UCSD-AML1 (cell line): ENCODE results near the gene RPP30.

ENCODE experiments used
- DNase-seq: peaks from one replicate; lab custom pipeline; 2025; ENCODE audit not compliant: unreplicated experiment; lab: John Stamatoyannopoulos, UW

RPP30 gene

DNA sequence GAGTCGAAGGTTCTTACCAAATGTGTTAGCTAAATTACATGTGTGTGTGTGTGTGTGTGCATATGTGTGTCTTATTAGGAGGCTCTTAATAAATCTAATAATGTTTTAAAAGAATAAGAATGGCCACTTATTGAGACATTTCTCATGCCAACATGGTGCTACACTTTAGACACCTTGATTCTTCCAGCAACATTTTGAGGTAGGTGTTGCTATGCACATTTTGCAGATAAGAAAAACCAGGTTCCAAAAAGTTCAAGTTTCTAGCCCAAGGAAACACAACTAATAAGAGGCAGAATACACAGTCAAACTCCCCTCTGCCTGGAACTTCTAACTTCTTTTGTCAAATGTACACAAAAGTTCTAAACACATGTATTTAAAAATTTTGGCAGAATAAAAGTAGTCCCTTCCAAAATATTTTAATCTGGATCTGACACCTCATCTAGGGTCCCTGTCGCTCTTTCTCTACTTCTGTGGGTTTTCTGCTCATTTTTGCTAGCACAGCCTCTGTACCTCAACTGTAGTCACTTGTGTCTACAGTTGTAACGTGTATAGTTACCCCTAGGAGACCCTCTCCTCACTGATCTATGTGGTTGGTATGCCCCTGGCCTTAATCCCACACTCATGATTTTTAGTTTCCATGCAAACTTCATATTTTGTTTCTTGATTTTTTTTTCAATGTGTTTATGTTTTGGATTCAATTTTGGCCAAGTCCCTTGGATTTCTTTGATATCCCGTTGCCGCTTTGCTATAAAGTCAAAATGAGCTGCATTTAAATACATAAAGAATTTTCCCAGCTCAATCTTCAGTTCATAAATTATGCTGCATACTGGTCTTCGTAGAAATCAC is 44.8 kb downstream of the RPP30 start:
- DNase-seq, result no peak

DNA sequence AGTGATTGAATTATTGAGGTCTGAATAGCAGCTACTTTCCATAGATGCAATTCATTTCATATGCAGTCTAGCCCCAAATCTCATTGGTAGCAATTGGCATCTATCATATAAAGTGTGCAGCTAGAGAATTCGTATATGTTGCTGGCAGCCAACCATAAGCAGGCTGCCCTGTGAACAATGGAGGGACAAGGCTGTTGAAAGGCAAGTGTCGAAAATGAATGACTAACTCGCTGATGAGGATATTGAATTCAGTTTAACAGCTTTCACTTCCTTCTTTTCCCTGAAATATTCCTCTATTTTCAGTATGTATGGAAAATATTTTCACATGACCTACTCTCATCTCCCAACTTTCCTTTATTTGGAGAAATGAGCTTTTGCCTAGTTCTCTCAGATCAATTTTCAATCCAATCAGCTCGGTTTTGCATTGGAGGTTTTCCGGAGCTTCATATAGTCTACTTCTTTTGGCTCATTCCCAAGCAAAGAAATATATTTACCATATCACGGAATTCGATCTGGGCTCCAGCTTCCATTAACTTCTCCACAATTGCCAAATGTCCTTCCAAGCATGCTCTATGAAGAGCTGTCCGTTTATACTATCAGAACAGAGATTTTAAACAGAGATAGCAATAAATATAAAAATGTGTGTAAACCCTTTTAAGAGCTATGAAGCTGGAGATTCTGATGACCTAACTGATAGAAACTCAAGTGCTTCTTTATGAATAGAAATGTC is 45.6 kb downstream of the RPP30 start:
- no peak for DNase-seq

DNA sequence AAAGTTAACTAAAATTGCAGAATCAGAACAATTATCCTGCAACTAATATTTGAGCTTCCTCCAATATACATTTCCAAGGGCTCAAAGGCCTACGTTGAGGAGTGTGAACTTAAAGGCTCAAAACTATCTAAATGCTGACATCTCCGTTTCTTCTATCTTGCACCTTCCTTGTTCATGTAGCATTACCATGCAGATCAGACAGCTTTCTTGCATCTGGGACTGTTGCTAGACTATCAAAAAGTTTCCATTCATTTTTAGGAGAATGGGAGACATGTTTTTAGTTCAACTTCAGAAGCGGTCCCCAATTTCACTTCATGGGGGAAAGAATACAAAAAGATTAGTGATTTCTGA is 46.2 kb downstream of the RPP30 start:
- DNase-seq, result no peak

DNA sequence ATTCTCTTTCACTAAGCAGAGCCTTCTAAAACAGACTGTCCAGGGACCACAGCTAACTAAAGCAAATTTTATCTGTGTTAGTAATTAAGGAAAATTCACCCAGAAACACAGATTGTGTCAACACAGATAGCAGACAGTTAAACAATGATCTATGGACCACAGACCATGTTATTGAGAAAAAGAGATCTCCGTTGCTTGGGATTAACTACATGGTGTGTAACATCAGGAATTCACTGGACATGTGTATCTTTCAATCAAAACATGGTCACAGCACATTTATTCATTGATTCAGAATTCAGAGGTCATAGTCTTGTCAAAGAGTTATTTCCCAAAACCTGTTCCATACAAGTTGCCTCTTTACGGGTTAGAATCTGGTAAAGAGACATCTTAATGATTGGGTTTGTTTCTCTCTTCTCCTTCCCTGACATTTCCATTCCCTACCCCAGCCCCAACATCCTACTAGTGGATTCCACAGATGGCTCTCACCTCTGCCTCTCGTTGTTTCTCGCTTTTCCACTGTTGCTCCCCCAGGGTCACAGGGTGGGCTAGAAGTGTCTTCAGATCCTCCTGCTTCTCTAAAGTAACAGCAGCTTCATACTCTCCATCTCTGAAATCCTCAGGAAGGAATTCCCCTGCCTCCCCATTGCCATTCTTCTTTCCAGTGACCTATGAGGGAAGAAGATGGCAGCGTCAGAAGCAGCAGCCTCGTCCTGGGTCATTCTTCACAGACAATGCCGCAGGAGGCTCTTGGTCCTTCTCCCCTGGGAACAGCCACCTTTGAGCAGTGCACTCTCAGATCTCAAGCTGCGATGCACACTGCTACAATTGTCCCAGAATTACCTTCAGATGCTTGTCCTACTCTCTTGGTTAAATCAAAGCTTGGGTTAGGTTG is 48.2 kb downstream of the RPP30 start:
- DNase-seq, result no peak

DNA sequence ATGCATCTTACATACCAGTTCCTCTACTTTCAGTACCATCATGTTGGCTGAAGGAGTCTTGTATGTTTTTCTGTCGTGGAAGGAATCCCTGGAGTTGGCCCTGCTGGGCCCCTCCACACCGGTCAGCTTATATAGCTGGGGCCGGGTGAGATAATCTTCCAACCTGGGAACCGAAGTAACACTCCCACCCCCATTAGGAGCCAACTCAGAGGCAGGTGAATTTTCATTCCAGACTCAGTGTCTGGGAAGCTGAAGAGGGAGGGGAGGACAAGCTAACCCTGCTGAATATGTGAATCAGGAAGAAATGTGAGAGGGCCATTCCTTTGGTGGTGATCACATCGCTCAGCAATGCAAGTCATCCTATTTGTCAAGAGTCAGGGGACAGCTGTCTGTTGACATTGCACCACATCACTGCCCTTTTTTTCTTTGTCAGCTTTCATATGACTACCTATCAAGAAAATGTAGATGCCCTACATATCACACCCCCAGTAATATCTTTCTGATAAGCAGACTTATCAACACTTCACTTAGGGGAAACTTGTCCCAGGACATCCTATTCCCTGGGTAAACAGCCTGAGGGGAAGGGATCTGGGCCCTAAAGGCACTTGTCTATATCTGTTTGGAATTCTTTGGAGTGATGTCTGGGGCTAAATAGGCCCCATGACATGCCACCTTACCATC is 49.4 kb downstream of the RPP30 start, which contains the start of gene ANKRD1:
Gene ANKRD1 (minus strand): TSS at position 102 of the 681 bp plus-strand sequence. CDS start 60 bp downstream, at position 42.
- DNase-seq, result no peak

DNA sequence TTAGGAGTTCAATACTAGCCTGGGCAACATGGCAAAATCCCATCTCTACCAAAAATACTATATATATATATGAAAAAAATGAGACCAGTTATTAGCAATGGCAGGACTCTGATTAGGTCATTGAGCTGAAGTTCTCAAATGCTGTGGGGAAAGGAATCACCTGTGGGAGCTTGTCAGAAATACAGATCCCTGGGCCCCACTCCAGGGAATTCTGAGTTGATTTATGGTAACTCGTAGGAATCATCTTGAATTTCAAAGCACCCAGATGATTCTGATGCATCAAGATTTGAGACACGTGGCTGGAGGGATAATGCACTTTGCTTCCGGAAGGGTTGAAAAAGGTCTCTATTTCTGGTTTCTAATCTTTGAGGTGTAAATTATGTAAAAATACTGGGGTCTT is 50.1 kb downstream of the RPP30 start:
- no peak for DNase-seq

DNA sequence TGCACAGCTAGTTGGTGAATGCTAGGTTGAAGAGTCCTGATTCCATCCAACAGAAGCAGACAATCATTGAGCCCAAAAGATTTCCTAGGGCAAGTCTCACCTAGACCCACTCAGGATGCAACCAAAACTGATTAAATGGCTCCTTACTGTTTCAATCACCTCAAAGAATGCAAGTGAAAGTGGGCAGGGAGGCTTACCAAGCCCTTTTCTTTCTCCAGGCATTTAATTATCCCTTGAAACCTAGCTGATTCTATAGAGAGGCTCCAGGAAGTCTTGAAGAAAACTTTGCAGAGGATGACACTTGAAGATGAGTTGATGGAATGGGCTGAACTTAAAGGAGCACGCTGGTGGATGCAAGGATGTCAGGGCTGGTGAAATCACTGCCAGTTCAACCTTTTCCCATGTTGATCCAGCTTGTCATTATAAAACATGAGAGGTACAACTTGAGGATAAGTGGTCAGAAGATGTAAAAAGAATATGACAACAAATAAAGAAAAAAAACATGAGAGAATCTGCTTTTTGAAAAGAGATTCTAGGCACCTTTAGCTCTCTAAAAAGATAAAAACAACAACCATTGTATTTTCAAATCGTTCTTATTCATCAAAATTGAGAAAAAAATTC is 51.4 kb downstream of the RPP30 start:
- no peak for DNase-seq

DNA sequence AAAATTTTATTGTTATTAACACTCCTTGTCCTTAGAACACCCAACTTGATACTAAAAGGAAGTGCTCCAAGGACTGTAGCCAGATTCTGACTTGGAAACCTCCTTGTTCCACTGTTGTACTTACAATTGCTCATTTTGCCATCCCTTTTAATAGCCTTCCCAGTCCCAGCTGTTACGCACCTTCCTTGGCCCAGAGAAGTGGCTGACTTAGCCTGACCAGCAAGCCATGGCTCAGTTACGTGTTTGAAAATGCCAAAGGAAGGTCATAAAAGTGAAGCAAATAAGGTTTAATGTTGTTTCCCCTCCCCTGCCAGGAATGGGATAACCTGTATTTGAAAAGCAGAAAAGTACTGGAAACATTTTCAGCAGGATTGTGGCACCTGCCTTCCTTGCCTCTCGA is 52.8 kb downstream of the RPP30 start:
- DNase-seq, result no peak

DNA sequence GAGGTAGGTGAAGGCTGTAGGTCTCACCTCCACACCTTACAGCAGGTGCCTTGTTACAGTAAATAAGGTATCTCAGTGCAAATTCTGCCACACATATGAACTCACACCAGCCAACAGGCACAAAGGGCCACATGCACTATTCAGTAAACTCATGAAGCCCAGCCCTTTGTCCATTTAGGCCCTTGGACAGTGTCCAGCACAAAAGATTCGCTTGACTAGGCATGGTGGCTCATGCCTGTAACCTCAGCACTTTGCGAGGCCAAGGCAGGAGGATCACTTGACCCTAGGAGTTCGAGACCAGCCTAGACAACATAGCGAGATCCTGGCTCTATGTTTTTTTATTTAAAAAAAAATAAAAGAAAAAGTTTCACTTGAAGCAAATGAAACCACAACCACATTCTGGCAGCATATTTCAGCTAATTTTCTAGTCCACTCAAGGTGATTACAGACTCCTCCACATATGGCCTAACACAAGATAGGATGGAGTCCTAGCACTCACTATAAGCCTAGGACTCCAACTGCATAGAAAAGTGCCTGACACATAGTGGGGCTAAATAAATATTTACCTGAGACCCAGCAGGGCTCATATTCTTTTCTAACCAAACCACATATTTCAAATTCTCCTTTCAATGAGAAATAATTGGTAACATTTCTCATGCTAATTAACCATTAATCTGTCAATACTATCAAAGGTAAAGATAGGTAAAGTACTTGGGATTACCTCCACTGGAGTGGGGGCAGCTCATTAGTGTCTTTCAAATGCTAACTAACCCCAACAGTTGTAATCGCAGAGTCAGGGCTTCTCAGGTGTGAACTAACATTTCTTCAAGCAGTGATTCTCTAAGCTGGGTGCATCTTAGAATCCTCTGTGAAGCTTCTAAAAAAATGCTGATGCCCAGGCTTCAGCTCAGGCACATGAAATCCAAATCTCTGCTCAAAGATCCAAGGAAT is 53.6 kb downstream of the RPP30 start:
- no peak for DNase-seq

DNA sequence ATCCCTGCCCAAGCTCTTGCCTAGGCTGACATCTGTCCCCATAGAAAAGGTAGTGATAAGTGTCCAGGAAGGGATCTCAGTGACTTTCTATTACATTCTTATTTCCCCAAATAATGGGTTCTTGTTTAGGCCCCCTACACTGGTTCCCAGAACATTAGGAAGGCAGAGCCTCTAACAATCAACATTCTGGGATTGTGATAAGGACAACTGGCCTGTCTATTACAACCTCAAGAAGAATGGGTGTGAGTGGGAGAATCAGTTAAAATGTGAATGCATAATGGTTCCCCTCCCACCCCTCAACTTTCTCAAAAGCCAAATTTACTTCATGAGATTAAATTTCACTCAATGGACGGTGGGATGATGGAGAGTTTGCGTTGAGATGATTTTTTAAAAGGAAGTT is 55.5 kb downstream of the RPP30 start:
- no peak for DNase-seq

DNA sequence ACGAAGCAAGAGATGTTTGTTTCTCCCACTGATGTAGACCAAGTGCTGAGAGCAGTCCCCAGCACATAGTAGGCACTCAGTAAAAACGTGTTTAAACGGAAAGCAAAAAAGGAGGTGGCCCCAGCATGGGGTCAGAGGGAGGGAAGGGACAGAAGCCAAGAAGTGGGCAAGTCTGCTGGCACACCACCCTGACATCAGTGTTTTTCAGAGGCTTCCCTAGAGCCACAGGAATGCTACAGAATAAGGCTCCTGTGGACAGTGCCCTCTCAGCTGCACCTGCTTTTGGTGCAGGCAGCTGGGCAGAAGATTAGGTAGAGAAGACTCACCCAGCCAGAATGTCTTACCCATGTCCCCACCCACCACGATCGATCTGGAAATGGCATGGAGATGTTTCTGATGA is 57.4 kb downstream of the RPP30 start:
- DNase-seq, result no peak

DNA sequence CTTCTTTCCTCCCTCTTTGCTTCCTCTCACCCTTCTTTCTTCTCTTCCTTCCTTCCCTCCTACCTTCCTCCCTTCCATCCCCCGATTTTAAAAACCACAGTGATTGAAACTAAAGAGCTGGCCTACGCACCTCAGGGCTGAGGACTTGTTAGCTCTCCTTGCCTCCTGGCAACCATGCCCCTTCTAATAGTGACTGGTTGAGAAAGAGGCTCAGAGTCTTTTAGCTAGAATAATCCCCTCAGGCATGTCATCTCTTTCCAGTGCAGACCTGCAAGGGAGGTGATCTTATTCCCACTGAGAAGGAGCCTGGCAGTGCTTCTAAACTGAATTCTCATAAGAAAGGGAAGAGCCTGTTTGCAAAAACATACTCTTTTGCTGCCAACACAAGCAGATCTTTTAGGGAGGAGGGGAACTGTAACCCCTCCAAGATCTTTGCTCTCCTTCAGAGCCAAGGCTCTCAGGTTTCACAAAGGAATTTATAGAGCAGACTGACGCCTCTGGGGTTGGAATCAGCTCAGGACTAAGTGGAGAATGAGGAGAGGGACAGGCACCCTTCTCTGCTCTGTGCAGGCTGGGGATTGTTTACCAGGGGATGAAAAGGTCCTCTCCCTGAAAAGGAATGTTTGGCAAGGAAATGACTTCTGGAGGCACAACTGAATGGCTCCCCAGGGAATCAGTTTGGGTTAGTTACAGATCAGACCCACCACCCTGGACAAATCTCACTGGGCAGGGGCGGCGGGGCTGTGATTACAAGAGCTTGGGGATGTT is 58.5 kb downstream of the RPP30 start:
- no peak for DNase-seq

DNA sequence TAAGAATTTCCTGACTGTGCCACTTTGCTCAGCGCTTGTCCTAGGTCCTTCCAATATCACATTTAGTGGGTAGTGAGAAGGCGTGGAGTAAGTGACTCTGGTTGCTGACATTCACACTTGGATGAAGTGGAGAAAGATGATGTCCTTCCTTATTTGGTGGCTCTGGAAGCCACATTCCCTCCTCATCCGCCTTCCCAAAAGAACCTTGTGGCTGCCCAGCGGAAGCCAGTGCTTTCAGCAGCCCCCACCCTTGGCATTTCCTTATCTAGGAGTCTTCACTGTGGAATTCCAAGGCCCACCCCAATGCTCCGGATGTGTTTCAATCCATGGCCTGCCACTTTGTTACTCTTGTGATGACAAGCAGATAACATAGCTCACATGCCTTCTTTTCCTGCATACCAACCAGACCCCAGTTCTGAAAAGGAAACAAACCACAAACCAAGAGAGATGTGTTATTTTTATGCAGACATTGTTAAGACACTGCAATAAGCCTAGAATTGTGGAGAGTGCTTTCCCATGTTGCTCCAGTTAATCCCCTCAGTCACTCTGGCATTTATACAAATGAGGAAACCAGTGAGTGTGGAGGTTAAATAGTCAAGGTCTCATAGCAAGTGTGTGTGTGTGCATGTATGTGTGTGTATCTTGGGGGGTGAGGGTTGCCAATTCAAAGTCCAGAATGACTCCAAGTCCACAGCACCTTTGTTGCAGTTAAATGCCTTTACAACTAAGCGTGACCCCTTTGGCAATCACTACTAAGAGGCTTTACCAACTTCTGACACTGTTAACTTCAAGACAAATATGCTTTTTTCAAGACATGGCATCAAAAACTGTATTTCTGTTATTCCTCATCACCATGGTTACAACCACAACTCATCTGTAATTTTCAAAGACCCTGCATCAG is 59.4 kb downstream of the RPP30 start:
- peak; percentile 57 for DNase-seq

DNA sequence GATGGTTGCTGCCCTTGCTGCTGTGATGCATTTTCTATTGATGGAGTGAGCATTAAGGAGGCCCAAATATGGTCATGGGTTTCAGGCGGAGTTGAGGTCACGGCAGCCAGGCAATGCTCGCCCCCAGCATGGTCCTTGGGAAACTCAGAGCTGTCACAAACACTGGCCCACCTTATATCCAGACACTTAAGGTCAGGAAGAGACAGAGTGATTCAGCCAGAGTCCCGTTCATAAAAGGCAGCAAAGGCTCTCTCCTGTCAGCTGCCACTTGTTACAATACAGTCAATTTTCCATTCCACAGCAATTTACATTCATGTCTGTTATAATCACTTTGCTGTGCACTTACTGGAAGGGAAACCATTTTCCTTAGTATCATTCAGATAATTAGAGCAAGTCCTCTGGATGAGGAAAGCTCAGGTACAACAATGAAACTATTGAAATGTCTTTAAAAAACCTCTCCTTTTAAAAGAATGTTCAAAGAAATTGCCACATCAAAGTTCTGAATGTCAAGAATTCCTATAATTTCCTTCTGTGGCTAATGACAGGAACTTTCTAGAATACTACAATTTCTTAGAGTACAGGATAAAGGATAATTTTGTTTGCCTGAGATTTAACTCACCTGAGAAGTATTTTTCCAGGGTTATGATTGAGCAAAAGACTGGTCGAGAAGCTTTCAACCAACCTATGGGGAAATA is 64.0 kb downstream of the RPP30 start:
- DNase-seq, result no peak

DNA sequence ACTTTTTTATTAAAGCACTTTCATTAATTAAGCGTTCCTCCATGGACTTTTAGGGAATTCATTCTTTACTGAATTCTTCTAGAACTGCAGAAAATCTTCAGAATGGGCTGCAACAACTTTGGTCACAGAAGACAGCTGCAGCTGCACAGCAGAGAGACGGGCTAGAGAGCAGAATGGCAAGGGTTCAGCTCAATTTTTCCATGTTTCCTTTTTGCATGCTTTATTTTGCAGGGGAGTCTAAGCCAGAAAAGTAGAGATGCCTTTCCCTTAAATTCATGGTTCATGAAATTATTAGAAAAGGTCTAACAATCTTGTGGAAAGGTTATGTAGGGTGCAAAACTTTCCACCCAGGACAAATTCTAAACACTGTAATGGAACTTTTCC is 64.5 kb downstream of the RPP30 start:
- no peak for DNase-seq

DNA sequence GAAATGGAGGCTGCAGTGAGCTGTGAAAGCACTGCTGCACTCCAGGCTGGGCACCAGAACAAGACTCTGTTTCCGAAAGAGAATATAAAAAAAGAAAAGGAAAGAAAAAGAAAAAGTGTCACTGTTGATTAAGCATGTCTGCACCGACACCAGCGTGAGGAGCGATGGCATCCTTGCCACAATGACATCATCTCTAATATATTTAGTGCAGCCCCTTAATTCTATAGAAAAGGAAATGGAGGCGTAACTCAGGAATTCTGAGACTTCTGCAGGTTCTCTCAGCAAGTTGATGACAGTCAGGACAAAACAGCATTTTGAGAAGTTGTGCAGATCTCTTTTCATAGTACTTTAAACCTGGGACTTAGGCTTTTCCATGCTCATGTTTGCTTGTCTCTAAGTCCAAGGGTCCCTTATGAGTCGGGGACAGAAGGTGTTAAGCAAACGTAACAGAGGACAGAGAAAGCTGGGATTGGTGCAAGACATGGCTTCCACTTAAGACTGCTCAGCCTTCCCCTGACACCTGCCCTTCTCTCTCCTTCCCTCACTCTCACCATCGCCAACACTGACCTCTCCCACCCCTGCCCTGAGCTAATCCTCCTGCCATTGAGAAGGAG is 66.0 kb downstream of the RPP30 start:
- no peak for DNase-seq

DNA sequence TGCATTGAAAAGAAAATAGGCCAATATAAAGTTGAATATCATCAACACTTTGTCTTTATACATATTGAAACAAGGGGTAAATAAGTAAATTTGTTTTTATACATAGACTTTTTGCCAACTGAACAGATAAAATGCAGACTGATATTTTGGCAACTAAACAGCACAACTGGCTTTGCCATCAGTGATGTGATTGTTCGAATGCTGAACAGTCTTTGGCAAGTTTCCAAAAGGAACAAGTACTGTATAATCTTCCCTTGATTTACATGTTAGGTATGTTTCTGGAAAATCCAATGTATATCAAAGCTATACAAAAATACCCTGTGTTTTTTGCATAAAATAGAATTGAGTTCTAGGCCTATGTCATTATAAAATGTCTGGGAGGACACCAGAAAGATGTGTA is 67.3 kb downstream of the RPP30 start:
- DNase-seq, result no peak
